Nephron progenitor cell (in vitro differentiated cells): Measurements from ENCODE around the gene NKTR.
A peak's percentile ranks its signal among the peaks of the same experiment; 100 is the strongest.
"Not testable (repeated sequence)": the region's sequence is repeated elsewhere in the genome, so short reads cannot be mapped to it uniquely, and the experiment has no call there.

ENCODE experiments used
- DNase-seq: peaks from one replicate; pipeline ENCODE4 v3.0.0; 2021
- H3K27ac Mint-ChIP-seq: 2 replicates; pipeline ENCODE4 v1.8.0; 2021; ENCODE audit warnings: mild to moderate bottlenecking, moderate library complexity, mixed read lengths
- H3K27me3 Mint-ChIP-seq: 2 replicates; pipeline ENCODE4 v1.8.0; 2021; ENCODE audit warnings: mild to moderate bottlenecking, low read depth, mixed read lengths; ENCODE audit not compliant: poor library complexity
- H3K36me3 Mint-ChIP-seq: 2 replicates; pipeline ENCODE4 v1.8.0; 2021; ENCODE audit warnings: low read depth, mixed read lengths
- H3K4me1 Mint-ChIP-seq: 2 replicates; pipeline ENCODE4 v1.8.0; 2021; ENCODE audit warnings: mixed read lengths
- H3K4me3 Mint-ChIP-seq: 2 replicates; pipeline ENCODE4 v1.8.0; 2021; ENCODE audit warnings: mild to moderate bottlenecking, moderate library complexity, mixed read lengths
- H3K9me3 Mint-ChIP-seq: 2 replicates; pipeline ENCODE4 v1.8.0; 2021; ENCODE audit warnings: mild to moderate bottlenecking, moderate library complexity, mixed read lengths
- TF ChIP-seq, protein P1 (sequence below): fragments of 200-600 bp; sonication (generic); IDR thresholded peaks from 2 replicates; pipeline ENCODE4 v1.5.0; 2021; ENCODE audit warnings: antibody characterized with exemption

NKTR gene

DNA sequence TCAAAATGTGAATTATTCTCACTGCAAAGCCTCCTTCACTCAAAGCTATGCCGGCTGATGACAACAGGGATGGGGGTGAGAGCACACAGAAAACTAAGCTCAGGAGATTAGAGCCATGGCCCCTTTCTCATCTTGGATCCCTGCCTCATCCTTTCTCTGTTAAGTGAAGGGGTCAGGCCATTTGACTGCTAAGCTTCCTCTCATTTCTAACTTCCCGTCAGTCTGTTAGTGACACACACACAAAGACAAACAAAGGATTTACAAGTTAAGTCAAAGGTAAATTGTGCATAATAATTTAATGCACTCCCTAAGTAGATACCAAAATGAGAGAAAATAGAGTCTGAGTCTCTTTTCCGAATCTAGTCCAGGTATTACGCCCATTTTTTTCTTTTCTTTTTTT, 8.7 kb upstream of the NKTR start:
- no peak overlapping the region for H3K27ac Mint-ChIP-seq

DNA sequence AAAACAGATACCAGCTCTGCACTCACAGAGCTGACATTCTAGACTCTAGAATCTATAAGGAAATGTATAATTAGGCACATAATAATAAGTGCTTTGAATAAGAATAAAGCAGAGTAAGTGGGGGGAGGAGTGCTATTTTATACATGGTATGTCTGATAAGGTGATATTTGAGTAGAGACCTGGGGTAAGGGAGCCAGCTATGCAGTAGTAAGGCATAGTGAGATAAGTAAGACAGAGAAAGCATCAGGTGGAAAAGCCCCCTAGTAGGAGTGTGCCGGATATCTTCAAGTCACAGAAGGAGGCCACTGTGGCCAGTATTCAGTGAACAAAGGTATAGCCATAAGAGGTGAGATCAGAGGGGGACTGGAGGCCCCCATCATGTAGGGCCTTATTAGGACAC, 6.9 kb upstream of the NKTR start:
- Mint-ChIP-seq H3K4me3 (no peak overlapping the region), H3K9me3 (peaks cover 4% of the 10 kb centered on the region), H3K4me1 (peaks cover 19% of the 10 kb centered on the region), H3K27me3 (no peaks in the 10 kb centered on the region), H3K36me3 (peaks cover 33% of the 10 kb centered on the region), H3K27ac (no peak overlapping the region)
- TF ChIP-seq, protein P1, sequence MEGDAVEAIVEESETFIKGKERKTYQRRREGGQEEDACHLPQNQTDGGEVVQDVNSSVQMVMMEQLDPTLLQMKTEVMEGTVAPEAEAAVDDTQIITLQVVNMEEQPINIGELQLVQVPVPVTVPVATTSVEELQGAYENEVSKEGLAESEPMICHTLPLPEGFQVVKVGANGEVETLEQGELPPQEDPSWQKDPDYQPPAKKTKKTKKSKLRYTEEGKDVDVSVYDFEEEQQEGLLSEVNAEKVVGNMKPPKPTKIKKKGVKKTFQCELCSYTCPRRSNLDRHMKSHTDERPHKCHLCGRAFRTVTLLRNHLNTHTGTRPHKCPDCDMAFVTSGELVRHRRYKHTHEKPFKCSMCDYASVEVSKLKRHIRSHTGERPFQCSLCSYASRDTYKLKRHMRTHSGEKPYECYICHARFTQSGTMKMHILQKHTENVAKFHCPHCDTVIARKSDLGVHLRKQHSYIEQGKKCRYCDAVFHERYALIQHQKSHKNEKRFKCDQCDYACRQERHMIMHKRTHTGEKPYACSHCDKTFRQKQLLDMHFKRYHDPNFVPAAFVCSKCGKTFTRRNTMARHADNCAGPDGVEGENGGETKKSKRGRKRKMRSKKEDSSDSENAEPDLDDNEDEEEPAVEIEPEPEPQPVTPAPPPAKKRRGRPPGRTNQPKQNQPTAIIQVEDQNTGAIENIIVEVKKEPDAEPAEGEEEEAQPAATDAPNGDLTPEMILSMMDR = no peak
- no peak for DNase-seq

More for the DNA sequence above, 8.7 kb upstream of the NKTR start:
- Mint-ChIP-seq H3K9me3 (no peaks in the 10 kb centered on the region), H3K4me3 (peak overlapping the region; percentile 94), H3K27me3 (no peaks in the 10 kb centered on the region), H3K4me1 (peaks cover 15% of the 10 kb centered on the region), H3K36me3 (peaks cover 19% of the 10 kb centered on the region)
- DNase-seq = no peak
- TF ChIP-seq, protein P1 = no peak

DNA sequence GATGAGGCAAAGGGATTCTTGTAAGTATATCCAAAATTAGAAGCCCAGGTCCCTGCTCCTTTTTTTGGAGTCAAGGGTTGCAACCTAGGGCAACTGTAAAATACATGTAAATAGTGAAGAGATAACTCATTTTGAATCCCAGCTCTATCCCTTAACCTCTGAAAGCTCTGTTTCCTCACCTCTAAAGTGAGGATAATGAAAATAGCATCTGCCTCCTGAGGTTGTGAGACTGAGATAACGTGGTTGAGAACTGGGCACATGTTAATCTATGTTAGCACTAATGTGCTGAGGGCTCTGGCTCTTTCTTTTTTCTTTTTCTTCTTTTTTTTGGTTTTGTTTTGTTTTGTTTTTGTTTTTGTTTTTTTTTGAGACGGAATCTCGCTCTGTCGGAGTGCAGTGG, 4.8 kb upstream of the NKTR start:
- Mint-ChIP-seq H3K4me1 (peaks cover 23% of the 10 kb centered on the region), H3K4me3 (no peak overlapping the region), H3K36me3 (peaks cover 34% of the 10 kb centered on the region), H3K9me3 (peaks cover 5% of the 10 kb centered on the region), H3K27ac (no peak overlapping the region), H3K27me3 (peaks cover 3% of the 10 kb centered on the region)
- no peak for DNase-seq
- TF ChIP-seq, protein P1 = no peak

DNA sequence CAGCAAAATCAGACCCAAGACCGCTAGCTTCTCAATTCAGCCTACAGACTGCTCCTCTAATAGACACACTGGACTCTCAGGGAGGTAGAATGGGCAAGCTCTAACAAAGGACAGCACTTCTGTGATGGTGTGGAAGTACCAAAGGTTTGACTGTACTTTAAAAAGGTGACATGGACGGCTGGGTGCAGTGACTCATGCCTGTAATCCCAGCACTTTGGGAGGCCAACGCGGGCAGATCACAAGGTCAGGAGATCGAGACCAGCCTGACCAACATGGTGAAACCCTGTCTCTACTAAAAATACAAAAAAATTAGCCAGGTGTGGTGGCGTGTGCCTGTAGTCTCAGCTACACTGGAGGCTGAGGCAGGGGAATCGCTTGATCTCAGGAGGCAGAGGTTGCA, 3.4 kb upstream of the NKTR start:
- H3K27me3 Mint-ChIP-seq, H3K4me3 Mint-ChIP-seq, H3K9me3 Mint-ChIP-seq, DNase-seq, H3K27ac Mint-ChIP-seq: not testable (repeated sequence)
- H3K36me3 Mint-ChIP-seq = peaks cover 40% of the 10 kb centered on the region
- H3K4me1 Mint-ChIP-seq = peaks cover 26% of the 10 kb centered on the region

DNA sequence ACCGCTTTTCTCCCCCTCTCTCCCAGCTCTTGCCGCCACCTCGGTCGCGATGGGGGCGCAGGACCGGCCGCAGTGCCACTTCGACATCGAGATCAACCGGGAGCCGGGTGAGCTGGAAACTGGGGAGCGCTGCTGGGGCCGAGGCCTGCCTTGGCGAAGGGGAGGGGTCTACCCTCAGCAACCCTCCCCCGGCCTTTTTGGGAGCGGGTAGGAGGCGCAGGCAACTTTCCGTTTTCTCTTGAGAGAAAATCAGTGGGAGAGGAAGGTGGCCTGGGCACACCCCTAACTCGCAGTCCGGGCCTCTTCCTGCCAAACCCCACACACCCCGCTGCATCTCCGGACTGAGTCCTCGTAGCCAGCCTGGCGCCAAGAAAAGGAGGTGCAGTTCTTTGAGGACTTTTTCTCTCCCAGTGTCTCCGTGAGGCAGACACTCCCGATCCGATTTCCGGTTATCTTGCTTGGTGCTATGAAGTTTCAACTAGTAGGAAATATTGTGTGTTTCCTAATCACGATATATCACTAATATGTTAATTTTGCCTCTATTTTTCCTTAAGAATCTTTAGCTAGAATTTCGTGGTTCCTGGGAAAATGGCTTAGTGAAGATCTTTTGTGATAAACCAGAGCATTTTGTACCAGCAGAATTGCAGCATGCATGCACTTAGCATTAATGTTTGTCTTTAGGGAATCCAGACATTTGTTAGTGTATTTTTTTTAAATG, 631 bp downstream of the NKTR start:
- Mint-ChIP-seq H3K27ac (peak overlapping the region; percentile 98), H3K4me3 (peak overlapping the region; percentile 90), H3K27me3 (peaks cover 3% of the 10 kb centered on the region), H3K36me3 (peaks cover 65% of the 10 kb centered on the region), H3K4me1 (peaks cover 28% of the 10 kb centered on the region), H3K9me3 (peaks cover 23% of the 10 kb centered on the region)
- no peak for DNase-seq
- TF ChIP-seq, protein P1 = no peak

DNA sequence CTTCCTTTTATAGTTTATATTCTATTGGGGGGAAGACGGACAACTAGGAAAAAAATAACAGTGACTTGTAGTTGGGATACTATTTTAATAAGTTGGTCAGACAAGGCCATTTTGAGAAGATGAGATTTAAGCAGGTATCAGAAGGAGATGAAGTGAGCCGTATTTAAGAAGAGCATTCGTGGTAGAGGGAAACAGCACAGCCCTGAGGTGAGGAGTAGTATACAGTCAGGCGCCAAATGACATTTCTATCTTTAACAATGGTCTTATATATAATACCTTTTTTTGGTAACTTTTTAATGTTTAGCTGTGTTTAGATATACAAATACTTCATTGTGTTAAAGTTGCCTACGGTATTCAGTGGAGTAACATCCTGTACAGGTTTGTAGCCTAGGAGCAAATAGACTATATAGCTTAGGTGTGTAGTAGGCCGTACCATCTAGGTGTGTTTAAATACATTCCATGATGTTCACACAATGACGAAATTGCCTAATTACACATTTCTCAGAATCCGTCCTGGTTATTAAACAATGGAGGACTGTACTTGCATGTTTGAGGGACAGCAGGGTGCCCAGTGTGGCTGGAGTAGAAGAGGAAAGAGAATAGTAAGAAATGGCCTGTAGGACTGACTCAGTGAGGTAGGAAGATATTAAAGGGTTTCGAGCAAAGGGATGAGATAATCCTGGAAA, 1.6 kb downstream of the NKTR start:
- Mint-ChIP-seq H3K27ac (peak overlapping the region; percentile 98), H3K36me3 (peaks cover 63% of the 10 kb centered on the region), H3K27me3 (peaks cover 3% of the 10 kb centered on the region), H3K4me1 (peaks cover 28% of the 10 kb centered on the region), H3K9me3 (peaks cover 23% of the 10 kb centered on the region), H3K4me3 (peak overlapping the region; percentile 90)
- TF ChIP-seq, protein P1 = peak; percentile 8
- DNase-seq = no peak
